SK-N-SH (cell line): Measurements from ENCODE around the gene MTREX. TPM values are rescaled to one million over a fixed set of nuclear protein-coding genes. Genes with fewer than 3 reads are reported as not detected.

ENCODE experiments used
- CTCF ChIA-PET: fragments of 300-600, 350-600 bp; formaldehyde crosslinking; extraction: SDS; loops from one replicate; lab custom pipeline; 2021; lab: Yijun Ruan, JAX
- POLR2A ChIA-PET: fragments of 350-600 bp; sonication (Branson Sonifier 250); formaldehyde crosslinking; extraction: SDS; loops from one replicate; lab custom pipeline; 2020; ENCODE audit warnings: antibody characterized with exemption, inconsistent platforms; lab: Yijun Ruan, JAX
- DNase-seq: peaks from one replicate; pipeline ENCODE4 v3.0.0; 2012
- H2AFZ ChIP-seq: fragments of 200-600 bp; sonication (generic); 2 replicates; pipeline ENCODE4 v1.8.1; 2016; ENCODE audit warnings: antibody characterized with exemption, mild to moderate bottlenecking, low read depth
- H3F3A ChIP-seq: fragments of 200-600 bp; sonication (generic); replicated peaks from 2 replicates; pipeline ENCODE3; 2016; ENCODE audit warnings: antibody characterized with exemption, mild to moderate bottlenecking; ENCODE audit not compliant: insufficient read depth
- H3K27ac ChIP-seq, 2 experiments: fragments of 200-500 bp in 1 of 2; fragments of 200-600 bp in 1 of 2; sonication (Bioruptor generic) in 1 of 2; sonication (generic), shearing (Covaris generic) in 1 of 2; 2 replicates each; pipeline versions ENCODE4 v1.5.1 to v1.6.1; 2014 to 2016; ENCODE audit warnings: low read depth in 2 of 2, inconsistent platforms in 1 of 2, low read length in 1 of 2, mild to moderate bottlenecking in 1 of 2, mixed read lengths in 1 of 2
- H3K27me3 ChIP-seq: fragments of 200-600 bp; sonication (generic), shearing (Covaris generic); 2 replicates; pipeline ENCODE4 v1.6.1; 2016; ENCODE audit warnings: mixed run types; ENCODE audit not compliant: insufficient read depth
- H3K36me3 ChIP-seq, 2 experiments: fragments of 200-500 bp in 1 of 2; fragments of 200-600 bp in 1 of 2; sonication (Bioruptor generic) in 1 of 2; sonication (generic) in 1 of 2; replicated peaks in 1 of 2; 2 replicates each; pipeline versions ENCODE3 to v1.5.1; 2014 to 2016; ENCODE audit warnings: low read length in 1 of 2, mild to moderate bottlenecking in 1 of 2; ENCODE audit not compliant: insufficient read depth in 2 of 2, control insufficient read depth in 1 of 2
- H3K4me1 ChIP-seq, 2 experiments: fragments of 200-500 bp in 1 of 2; fragments of 200-600 bp in 1 of 2; sonication (Bioruptor generic) in 1 of 2; sonication (generic), shearing (Covaris generic) in 1 of 2; 2 replicates each; pipeline versions ENCODE4 v1.5.1 to v1.6.1; 2014 to 2016; ENCODE audit warnings: low read depth in 1 of 2, low read length in 1 of 2, mixed run types in 1 of 2; ENCODE audit not compliant: insufficient read depth in 2 of 2, control insufficient read depth in 1 of 2
- H3K4me2 ChIP-seq: fragments of 200-600 bp; sonication (generic), shearing (Covaris generic); 2 replicates; pipeline ENCODE4 v1.6.1; 2017; ENCODE audit warnings: mixed run types
- H3K4me3 ChIP-seq, 2 experiments: fragments of 200-500 bp in 1 of 2; fragments of 200-600 bp in 1 of 2; sonication (Bioruptor generic) in 1 of 2; sonication (generic), shearing (Covaris generic) in 1 of 2; 2 replicates each; pipeline versions ENCODE4 v1.5.1 to v1.8.1; 2014 to 2016; ENCODE audit warnings: low read depth in 2 of 2, inconsistent platforms in 1 of 2, low read length in 1 of 2, mild to moderate bottlenecking in 1 of 2, mixed read lengths in 1 of 2, moderate library complexity in 1 of 2
- H3K79me2 ChIP-seq: fragments of 200-600 bp; sonication (generic); 2 replicates; pipeline ENCODE4 v1.8.1; 2017; ENCODE audit warnings: mild to moderate bottlenecking; ENCODE audit not compliant: insufficient read depth
- H3K9ac ChIP-seq: fragments of 200-600 bp; sonication (generic); 2 replicates; pipeline ENCODE4 v1.6.1; 2017; ENCODE audit warnings: mixed run types
- H3K9me2 ChIP-seq: fragments of 200-600 bp; sonication (generic); 2 replicates; pipeline ENCODE4 v1.6.1; 2017; ENCODE audit warnings: mixed run types
- H3K9me3 ChIP-seq: fragments of 200-600 bp; sonication (generic); 2 replicates; pipeline ENCODE4 v1.6.1; 2017; ENCODE audit warnings: mixed run types, mild to moderate bottlenecking, moderate library complexity
- H4K20me1 ChIP-seq: fragments of 200-600 bp; sonication (generic); 2 replicates; pipeline ENCODE4 v1.6.1; 2017; ENCODE audit warnings: mild to moderate bottlenecking, mixed run types; ENCODE audit not compliant: insufficient read depth
- CHD2 ChIP-seq: fragments of 150-350 bp; IDR thresholded peaks from 2 replicates; pipeline ENCODE4 v1.6.1; 2018; ENCODE audit warnings: low read length; ENCODE audit not compliant: partially characterized antibody
- FOSL2 ChIP-seq: IDR thresholded peaks from 2 replicates; pipeline ENCODE4 v1.4.0; 2012; ENCODE audit warnings: low read depth, mild to moderate bottlenecking, moderate library complexity, borderline replicate concordance
- FOXJ3 ChIP-seq: sonication (generic); formaldehyde crosslinking; IDR thresholded peaks from 2 replicates; pipeline ENCODE4 v1.5.1; 2020; ENCODE audit warnings: mild to moderate bottlenecking, missing genetic modification reagents
- FOXM1 ChIP-seq: IDR thresholded peaks from 2 replicates; pipeline ENCODE4 v1.4.0; 2012; ENCODE audit warnings: low read depth, mild to moderate bottlenecking
- GATA2 ChIP-seq: sonication (generic); formaldehyde crosslinking; IDR thresholded peaks from 2 replicates; pipeline ENCODE4 v1.5.0; 2020; ENCODE audit warnings: mild to moderate bottlenecking, missing genetic modification reagents
- JUND ChIP-seq: IDR thresholded peaks from 2 replicates; pipeline ENCODE4 v1.4.0; 2012
- MEF2A ChIP-seq: IDR thresholded peaks from 2 replicates; pipeline ENCODE4 v1.4.0; 2012; ENCODE audit warnings: low read depth, borderline replicate concordance
- MXI1 ChIP-seq: IDR thresholded peaks from 2 replicates; pipeline ENCODE4 v1.6.1; 2012; ENCODE audit warnings: mild to moderate bottlenecking, low read depth, low read length, improper control_type of control experiment
- NFIC ChIP-seq: IDR thresholded peaks from 2 replicates; pipeline ENCODE4 v1.4.0; 2012; ENCODE audit warnings: borderline replicate concordance
- NRF1 ChIP-seq: IDR thresholded peaks from 2 replicates; pipeline ENCODE4 v1.6.1; 2012; ENCODE audit warnings: low read depth, mild to moderate bottlenecking, low read length
- RCOR1 ChIP-seq: fragments of 150-350 bp; IDR thresholded peaks from 2 replicates; pipeline ENCODE4 v1.6.1; 2017; ENCODE audit warnings: antibody characterized with exemption, low read length
- RFX5 ChIP-seq: IDR thresholded peaks from 2 replicates; pipeline ENCODE4 v1.6.1; 2012; ENCODE audit warnings: mild to moderate bottlenecking, improper control_type of control experiment, low read length
- TAF1 ChIP-seq: IDR thresholded peaks from 2 replicates; pipeline ENCODE4 v1.6.1; 2012; ENCODE audit warnings: low read depth, mild to moderate bottlenecking, low read length, moderate library complexity, borderline replicate concordance
- WGBS: methylation state at CpG from one replicate; pipeline ENCODE4 v1.1.6; 2017; ENCODE audit warnings: low lambda C conversion rate; 5-methylcytosine and 5-hydroxymethylcytosine counted together
- polyA plus RNA-seq, 3 experiments: library from polyadenylated mRNA; depleted of rRNA; stranded (reverse); fragments of >200 nt; gene quantifications; 2 replicates each; pipeline ENCODE4 v1.2.3, GENCODE V29; 2012
- TF ChIP-seq, protein P1 (sequence below): IDR thresholded peaks from 2 replicates; pipeline ENCODE4 v1.4.0; 2012; ENCODE audit warnings: low read depth, borderline replicate concordance
- TF ChIP-seq, protein P2 (sequence below): IDR thresholded peaks from 2 replicates; pipeline ENCODE4; 2012
- TF ChIP-seq, protein P3 (sequence below): fragments of 150-350 bp; IDR thresholded peaks from 2 replicates; pipeline ENCODE4 v1.6.1; 2017; ENCODE audit warnings: antibody characterized with exemption, low read length, low read depth, borderline replicate concordance
- TF ChIP-seq, protein P4 (sequence below): IDR thresholded peaks from 2 replicates; pipeline ENCODE4 v1.4.0; 2012; ENCODE audit warnings: low read depth, borderline replicate concordance

The MTREX gene
- polyA plus RNA-seq, 1 of the 3 experiments (the other 2 are of a cell fraction): 11.2 TPM

DNA sequence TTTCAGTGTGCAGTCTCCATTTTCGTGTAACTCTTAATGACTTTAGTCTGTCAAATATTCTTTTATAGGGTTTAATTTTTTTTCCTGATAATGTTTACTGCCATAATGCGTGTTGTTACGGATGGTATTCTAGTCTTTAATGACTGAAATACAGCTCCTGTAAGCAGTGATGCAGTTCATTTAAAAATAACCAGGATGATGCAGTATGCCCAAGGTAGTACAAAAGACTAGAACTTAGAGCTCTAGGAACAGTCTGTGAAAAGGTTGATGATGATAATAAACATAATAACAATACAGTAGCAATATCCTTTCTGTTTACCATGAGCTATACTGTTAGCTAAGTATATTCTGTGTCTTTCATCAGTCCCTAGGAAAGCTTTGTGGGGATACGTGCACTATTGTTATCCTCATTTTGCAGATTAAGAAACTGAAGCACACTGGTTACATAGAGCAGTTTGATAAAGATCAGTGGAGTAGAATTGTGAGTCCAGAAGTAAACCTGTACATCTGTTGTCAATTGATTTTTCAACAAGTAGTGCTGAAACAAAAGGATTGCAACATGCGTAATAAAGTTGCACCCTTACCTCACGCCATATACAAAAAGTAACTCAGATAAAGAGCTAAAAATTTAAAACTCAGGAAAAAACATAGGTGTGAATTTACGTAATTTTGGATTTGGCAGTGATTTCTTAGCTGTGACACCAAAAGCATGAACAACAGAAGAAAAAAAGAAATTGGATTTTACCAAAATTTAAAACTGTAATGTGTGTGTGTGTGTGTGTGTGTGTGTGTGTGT, 64.5 kb downstream of the MTREX start:
- TF ChIP-seq MEF2A: no peak
- TF ChIP-seq RFX5: no peak
- TF ChIP-seq, protein P1, sequence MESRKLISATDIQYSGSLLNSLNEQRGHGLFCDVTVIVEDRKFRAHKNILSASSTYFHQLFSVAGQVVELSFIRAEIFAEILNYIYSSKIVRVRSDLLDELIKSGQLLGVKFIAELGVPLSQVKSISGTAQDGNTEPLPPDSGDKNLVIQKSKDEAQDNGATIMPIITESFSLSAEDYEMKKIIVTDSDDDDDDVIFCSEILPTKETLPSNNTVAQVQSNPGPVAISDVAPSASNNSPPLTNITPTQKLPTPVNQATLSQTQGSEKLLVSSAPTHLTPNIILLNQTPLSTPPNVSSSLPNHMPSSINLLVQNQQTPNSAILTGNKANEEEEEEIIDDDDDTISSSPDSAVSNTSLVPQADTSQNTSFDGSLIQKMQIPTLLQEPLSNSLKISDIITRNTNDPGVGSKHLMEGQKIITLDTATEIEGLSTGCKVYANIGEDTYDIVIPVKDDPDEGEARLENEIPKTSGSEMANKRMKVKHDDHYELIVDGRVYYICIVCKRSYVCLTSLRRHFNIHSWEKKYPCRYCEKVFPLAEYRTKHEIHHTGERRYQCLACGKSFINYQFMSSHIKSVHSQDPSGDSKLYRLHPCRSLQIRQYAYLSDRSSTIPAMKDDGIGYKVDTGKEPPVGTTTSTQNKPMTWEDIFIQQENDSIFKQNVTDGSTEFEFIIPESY: no peak
- TF ChIP-seq, protein P2, sequence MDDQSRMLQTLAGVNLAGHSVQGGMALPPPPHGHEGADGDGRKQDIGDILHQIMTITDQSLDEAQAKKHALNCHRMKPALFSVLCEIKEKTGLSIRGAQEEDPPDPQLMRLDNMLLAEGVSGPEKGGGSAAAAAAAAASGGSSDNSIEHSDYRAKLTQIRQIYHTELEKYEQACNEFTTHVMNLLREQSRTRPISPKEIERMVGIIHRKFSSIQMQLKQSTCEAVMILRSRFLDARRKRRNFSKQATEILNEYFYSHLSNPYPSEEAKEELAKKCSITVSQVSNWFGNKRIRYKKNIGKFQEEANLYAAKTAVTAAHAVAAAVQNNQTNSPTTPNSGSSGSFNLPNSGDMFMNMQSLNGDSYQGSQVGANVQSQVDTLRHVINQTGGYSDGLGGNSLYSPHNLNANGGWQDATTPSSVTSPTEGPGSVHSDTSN: no peak
- no peak for TF ChIP-seq TAF1
- no peak for TF ChIP-seq CHD2
- TF ChIP-seq, protein P3, sequence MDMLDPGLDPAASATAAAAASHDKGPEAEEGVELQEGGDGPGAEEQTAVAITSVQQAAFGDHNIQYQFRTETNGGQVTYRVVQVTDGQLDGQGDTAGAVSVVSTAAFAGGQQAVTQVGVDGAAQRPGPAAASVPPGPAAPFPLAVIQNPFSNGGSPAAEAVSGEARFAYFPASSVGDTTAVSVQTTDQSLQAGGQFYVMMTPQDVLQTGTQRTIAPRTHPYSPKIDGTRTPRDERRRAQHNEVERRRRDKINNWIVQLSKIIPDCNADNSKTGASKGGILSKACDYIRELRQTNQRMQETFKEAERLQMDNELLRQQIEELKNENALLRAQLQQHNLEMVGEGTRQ: no peak
- no peaks in the 10 kb centered on the region for H3K27me3 ChIP-seq
- H3F3A ChIP-seq: peaks cover 3% of the 10 kb centered on the region
- no peaks in the 10 kb centered on the region for H3K79me2 ChIP-seq
- H3K4me3 ChIP-seq: no peak overlapping the region; a peak in 1 of 4 replicates
- no peak overlapping the region for H3K27ac ChIP-seq
- H3K4me2 ChIP-seq: no peak overlapping the region
- H4K20me1 ChIP-seq: no peaks in the 10 kb centered on the region
- H3K9ac ChIP-seq: no peak overlapping the region
- H3K36me3 ChIP-seq: peaks cover 34 to 52% of the 10 kb centered on the region in 2 experiments
- POLR2A ChIA-PET: interaction anchor here (0.6 kb wide), 1 partner anchor 104 kb away, joined by 4 read pairs; no protein-coding TSS in a partner anchor
- no peak for DNase-seq
- no peaks in the 10 kb centered on the region for H3K9me2 ChIP-seq
- H2AFZ ChIP-seq: no peak overlapping the region
- no peaks in the 10 kb centered on the region for H3K4me1 ChIP-seq
- H3K9me3 ChIP-seq: no peaks in the 10 kb centered on the region
- CTCF ChIA-PET: interaction anchor here (0.7 to 1.5 kb wide), 5 partner anchors 25 to 322 kb away, joined by 3 read pairs; no protein-coding TSS in a partner anchor
- WGBS: 97% methylated on average over 7 of the region's 7 CpGs

DNA sequence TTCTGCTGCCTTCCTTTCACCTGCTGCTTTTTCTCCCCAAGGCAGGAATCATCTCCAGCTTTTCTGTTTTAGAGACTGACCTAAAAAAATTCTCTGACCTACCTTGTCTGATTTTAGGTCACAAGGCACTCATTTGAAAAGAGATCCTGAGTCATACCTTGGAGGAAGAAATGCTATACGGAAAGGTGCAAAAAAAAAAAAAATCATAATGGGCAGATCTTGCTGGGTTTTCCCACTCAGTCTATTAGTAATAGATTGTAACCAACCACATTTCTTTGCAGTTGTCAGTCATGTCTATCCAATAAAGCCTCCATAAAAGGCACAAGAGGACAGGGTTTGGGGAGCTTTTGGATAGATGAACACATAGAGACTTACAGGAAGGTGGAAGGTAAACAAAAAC, 70.0 kb downstream of the MTREX start:
- peaks cover 7% of the 10 kb centered on the region; the same call in 1 of the 2 replicates for H3K9me2 ChIP-seq
- H3K4me1 ChIP-seq: no peaks in the 10 kb centered on the region
- no peaks in the 10 kb centered on the region for H3K9me3 ChIP-seq
- H3K36me3 ChIP-seq: peaks cover 32 to 73% of the 10 kb centered on the region in 2 experiments
- POLR2A ChIA-PET: no interaction called here
- H2AFZ ChIP-seq: no peak overlapping the region
- WGBS: 91% methylated on average over 1 of the region's 1 CpG
- no peaks in the 10 kb centered on the region for H4K20me1 ChIP-seq
- H3K79me2 ChIP-seq: no peaks in the 10 kb centered on the region
- no peak overlapping the region for H3K4me2 ChIP-seq
- no peak overlapping the region for H3K4me3 ChIP-seq
- DNase-seq: no peak
- no peak overlapping the region for H3K9ac ChIP-seq
- peaks cover 15% of the 10 kb centered on the region for H3F3A ChIP-seq
- CTCF ChIA-PET: interaction anchor here (1.0 kb wide), 1 partner anchor 31 kb away, joined by 3 read pairs; no protein-coding TSS in a partner anchor
- no peak overlapping the region for H3K27ac ChIP-seq
- H3K27me3 ChIP-seq: no peaks in the 10 kb centered on the region
- no peak for TF ChIP-seq MEF2A
- no peak for TF ChIP-seq GATA2 (CRISPR knock-in tag)
- no peak for TF ChIP-seq TAF1
- TF ChIP-seq RFX5: no peak
- TF ChIP-seq FOXJ3: no peak
- no peak for TF ChIP-seq FOSL2
- TF ChIP-seq NFIC: no peak
- TF ChIP-seq, protein P4, sequence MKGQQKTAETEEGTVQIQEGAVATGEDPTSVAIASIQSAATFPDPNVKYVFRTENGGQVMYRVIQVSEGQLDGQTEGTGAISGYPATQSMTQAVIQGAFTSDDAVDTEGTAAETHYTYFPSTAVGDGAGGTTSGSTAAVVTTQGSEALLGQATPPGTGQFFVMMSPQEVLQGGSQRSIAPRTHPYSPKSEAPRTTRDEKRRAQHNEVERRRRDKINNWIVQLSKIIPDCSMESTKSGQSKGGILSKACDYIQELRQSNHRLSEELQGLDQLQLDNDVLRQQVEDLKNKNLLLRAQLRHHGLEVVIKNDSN: no peak
- TF ChIP-seq, protein P2: no peak
- TF ChIP-seq JUND: no peak
- TF ChIP-seq NRF1: no peak
- TF ChIP-seq RCOR1: no peak
- no peak for TF ChIP-seq FOXM1
- no peak for TF ChIP-seq MXI1
